Activated CD8-positive, alpha-beta memory T cell treated with anti-CD3 and anti-CD28 coated beads for 36 hours (primary cell): ENCODE data around the gene ATF4. TPM values are rescaled to one million over a fixed set of nuclear protein-coding genes. Genes with fewer than 3 reads are reported as not detected.

Experiments
- CTCF ChIA-PET: fragments of 350-600 bp; sonication (Branson Sonifier 250); formaldehyde crosslinking; loops from one replicate; lab custom pipeline; 2021; ENCODE audit warnings: antibody characterized with exemption; lab: Charles Lee
- POLR2A ChIA-PET: fragments of 350-600 bp; sonication (Branson Sonifier 250); formaldehyde crosslinking; loops from one replicate; lab custom pipeline; 2021; ENCODE audit warnings: antibody characterized with exemption; lab: Charles Lee
- total RNA-seq, 2 experiments: library from RNA; stranded (reverse); gene quantifications; one replicate each; pipeline ENCODE4 v1.2.3, GENCODE V29; 2021

The ATF4 gene
- total RNA-seq, 2 experiments from 2014 or later = 816 to 818 TPM

- CTCF ChIA-PET = no interaction called here
- POLR2A ChIA-PET = no interaction called here
These were observed 32.4 kb upstream of the ATF4 start for GRCh38 chr22:39487826-39488520.

- ChIA-PET CTCF (no interaction called here), POLR2A (no interaction called here)
These were observed 31.7 kb upstream of the ATF4 start for GRCh38 chr22:39488563-39489083.

GRCh38 chr22:39489094-39490068 lies 31.0 kb upstream of the ATF4 start:
- ChIA-PET POLR2A (interaction anchor here (0.5 to 2.6 kb wide), 3 partner anchors 14 to 34 kb away, joined by 3 to 18 read pairs (median 7); partner anchors contain the start of gene ATF4), CTCF (interaction anchor here (1.2 to 6.2 kb wide), 2 partner anchors 41 to 45 kb away, joined by 4 to 77 read pairs; partner anchors contain the start of gene RPS19BP1)

- CTCF ChIA-PET = interaction anchor here (0.8 to 6.2 kb wide), 3 partner anchors 8 to 45 kb away, joined by 3 to 77 read pairs (median 4); partner anchors contain the start of gene RPS19BP1
- POLR2A ChIA-PET = interaction anchor here (0.5 to 2.6 kb wide), 3 partner anchors 15 to 33 kb away, joined by 3 to 18 read pairs (median 7); partner anchors contain the start of gene ATF4
These were observed 30.1 kb upstream of the ATF4 start for GRCh38 chr22:39490135-39490798.

- CTCF ChIA-PET = interaction anchor here (0.8 to 6.2 kb wide), 4 partner anchors 9 to 44 kb away, joined by 3 to 77 read pairs (median 9); partner anchors contain the start of gene RPS19BP1
- POLR2A ChIA-PET = interaction anchor here (1.4 to 2.6 kb wide), 2 partner anchors 29 to 32 kb away, joined by 7 to 18 read pairs; partner anchors contain the start of gene ATF4
These were observed 29.2 kb upstream of the ATF4 start for GRCh38 chr22:39490966-39491680.

GRCh38 chr22:39491696-39492095 lies 28.7 kb upstream of the ATF4 start:
- CTCF ChIA-PET = interaction anchor here (1.2 to 6.2 kb wide), 4 partner anchors 38 to 533 kb away, joined by 4 to 77 read pairs (median 14); partner anchors contain the start of gene RPS19BP1
- POLR2A ChIA-PET = interaction anchor here (2.6 kb wide), 1 partner anchor 31 kb away, joined by 18 read pairs; no protein-coding TSS in a partner anchor

GRCh38 chr22:39492186-39492585 lies 28.2 kb upstream of the ATF4 start:
- ChIA-PET CTCF (interaction anchor here (0.6 to 6.2 kb wide), 6 partner anchors 25 to 532 kb away, joined by 3 to 77 read pairs (median 10); partner anchors contain the start of gene RPS19BP1), POLR2A (interaction anchor here (2.6 kb wide), 1 partner anchor 31 kb away, joined by 18 read pairs; no protein-coding TSS in a partner anchor)

- CTCF ChIA-PET = interaction anchor here (0.9 to 6.2 kb wide), 15 partner anchors 8 to 543 kb away, joined by 3 to 77 read pairs (median 5); partner anchors contain the start of genes MIEF1, RPL3 and RPS19BP1
These were observed 26.6 kb upstream of the ATF4 start for GRCh38 chr22:39493759-39494158.

GRCh38 chr22:39494471-39495120 lies 25.8 kb upstream of the ATF4 start:
- POLR2A ChIA-PET = interaction anchor here (1.3 kb wide), 1 partner anchor 25 kb away, joined by 4 read pairs; the partner anchor contains the start of gene ATF4
- CTCF ChIA-PET = interaction anchor here (1.0 to 6.2 kb wide), 13 partner anchors 10 to 530 kb away, joined by 3 to 77 read pairs (median 5); partner anchors contain the start of genes RPL3 and RPS19BP1

More at GRCh38 chr22:39493759-39494158, 26.6 kb upstream of the ATF4 start:
- POLR2A ChIA-PET = interaction anchor here (1.3 kb wide), 2 partner anchors 26 to 35 kb away, joined by 4 to 6 read pairs; partner anchors contain the start of gene ATF4

- POLR2A ChIA-PET = interaction anchor here (0.8 kb wide), 1 partner anchor 32 kb away, joined by 3 read pairs; no protein-coding TSS in a partner anchor
These were observed 24.1 kb upstream of the ATF4 start for GRCh38 chr22:39496131-39496838.

GRCh38 chr22:39497429-39497828 lies 22.9 kb upstream of the ATF4 start:
- ChIA-PET CTCF (interaction anchor here (0.7 to 4.1 kb wide), 8 partner anchors 9 to 504 kb away, joined by 4 to 43 read pairs (median 9); no protein-coding TSS in a partner anchor), POLR2A (interaction anchor here (0.7 kb wide), 1 partner anchor 24 kb away, joined by 8 read pairs; no protein-coding TSS in a partner anchor)

More at GRCh38 chr22:39496131-39496838, 24.1 kb upstream of the ATF4 start:
- CTCF ChIA-PET = interaction anchor here (0.6 to 4.1 kb wide), 17 partner anchors 10 to 528 kb away, joined by 3 to 43 read pairs (median 5); partner anchors contain the start of genes APOBEC3D and ATF4

GRCh38 chr22:39498368-39498767 lies 22.0 kb upstream of the ATF4 start:
- ChIA-PET CTCF (interaction anchor here (0.5 to 4.1 kb wide), 3 partner anchors 12 to 548 kb away, joined by 3 to 43 read pairs (median 10); no protein-coding TSS in a partner anchor), POLR2A (interaction anchor here (0.7 kb wide), 1 partner anchor 23 kb away, joined by 8 read pairs; no protein-coding TSS in a partner anchor)

- POLR2A ChIA-PET = no interaction called here
- CTCF ChIA-PET = interaction anchor here (0.5 to 4.1 kb wide), 2 partner anchors 31 to 548 kb away, joined by 3 to 43 read pairs; no protein-coding TSS in a partner anchor
These were observed 21.6 kb upstream of the ATF4 start for GRCh38 chr22:39498802-39499201.

GRCh38 chr22:39500101-39500500 lies 20.3 kb upstream of the ATF4 start:
- CTCF ChIA-PET = interaction anchor here (1.3 to 1.6 kb wide), 2 partner anchors 17 to 35 kb away, joined by 3 to 4 read pairs; no protein-coding TSS in a partner anchor
- POLR2A ChIA-PET = no interaction called here

- CTCF ChIA-PET = interaction anchor here (0.6 to 3.9 kb wide), 7 partner anchors 8 to 33 kb away, joined by 3 to 18 read pairs (median 4); partner anchors contain the start of gene ATF4
- POLR2A ChIA-PET = interaction anchor here (0.6 to 3.3 kb wide), 8 partner anchors 15 to 224 kb away, joined by 3 to 26 read pairs (median 6); partner anchors contain the start of genes ATF4 and RPL3
These were observed 18.7 kb upstream of the ATF4 start for GRCh38 chr22:39501644-39502108.
